22Rv1 (cell line): ENCODE data around the gene MYLK.

ENCODE experiments used
- H3K27ac ChIP-seq: fragments of 450-650 bp; 2 replicates; pipeline ENCODE4 v1.5.1; 2017
- CTCF ChIP-seq: fragments of 450-650 bp; IDR thresholded peaks from 2 replicates; pipeline ENCODE4 v1.5.1; 2017; ENCODE audit warnings: mild to moderate bottlenecking
- ZFX ChIP-seq: fragments of 450-650 bp; IDR thresholded peaks from 2 replicates; pipeline ENCODE4 v1.6.1; 2017; ENCODE audit warnings: antibody characterized with exemption, borderline replicate concordance

Gene MYLK

GRCh38 chr3:123733805-123734526 is 150.2 kb downstream of the MYLK start:
- TF ChIP-seq ZFX (no peak), CTCF (no peak)
- H3K27ac ChIP-seq = no peak overlapping the region

- no peak for TF ChIP-seq CTCF
- H3K27ac ChIP-seq = no peak overlapping the region
These were observed 150.8 kb downstream of the MYLK start for GRCh38 chr3:123733341-123733740.

DNA sequence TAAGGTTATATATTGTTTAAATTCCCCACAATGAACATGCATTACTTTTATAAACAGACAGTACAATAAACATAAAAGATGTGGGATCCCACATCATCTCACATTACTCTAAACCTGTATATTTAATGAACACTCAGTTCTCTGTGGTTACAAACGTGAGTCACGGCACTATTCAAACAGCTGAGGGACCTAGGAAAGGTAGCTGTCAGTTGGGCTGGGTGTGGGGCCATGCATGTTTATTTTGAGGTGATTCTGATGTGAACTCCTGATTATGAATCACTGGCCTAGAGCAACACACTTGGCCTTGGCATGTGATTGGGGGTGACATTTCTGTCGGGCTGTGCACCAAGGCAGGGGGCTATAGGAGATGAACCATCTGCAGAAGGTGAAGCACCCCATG is 151.7 kb downstream of the MYLK start:
- H3K27ac ChIP-seq = no peak overlapping the region
- no peak for TF ChIP-seq CTCF
- TF ChIP-seq ZFX = no peak

DNA sequence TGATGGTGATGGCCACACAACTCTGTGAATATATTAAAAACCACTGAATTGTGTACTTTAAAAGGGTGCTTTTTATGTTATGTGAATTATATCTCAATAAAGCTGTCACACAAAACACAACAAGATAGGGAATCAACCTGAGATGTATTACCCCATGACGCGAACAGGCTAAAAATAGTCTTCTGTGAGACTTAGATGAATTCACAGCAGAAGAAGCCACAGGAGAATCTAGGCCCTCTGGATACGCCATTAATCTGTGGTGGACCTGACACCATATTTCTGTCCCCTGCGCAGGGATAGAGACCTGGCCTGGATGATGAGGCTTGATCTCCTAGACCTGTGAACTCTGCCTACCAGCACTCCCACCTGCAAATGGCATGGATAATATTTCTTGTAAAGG is 153.3 kb downstream of the MYLK start:
- H3K27ac ChIP-seq = no peak overlapping the region
- TF ChIP-seq ZFX (no peak), CTCF (no peak)

GRCh38 chr3:123728991-123729390 is 155.1 kb downstream of the MYLK start:
- no peak overlapping the region for H3K27ac ChIP-seq
- TF ChIP-seq CTCF (no peak), ZFX (no peak)

DNA sequence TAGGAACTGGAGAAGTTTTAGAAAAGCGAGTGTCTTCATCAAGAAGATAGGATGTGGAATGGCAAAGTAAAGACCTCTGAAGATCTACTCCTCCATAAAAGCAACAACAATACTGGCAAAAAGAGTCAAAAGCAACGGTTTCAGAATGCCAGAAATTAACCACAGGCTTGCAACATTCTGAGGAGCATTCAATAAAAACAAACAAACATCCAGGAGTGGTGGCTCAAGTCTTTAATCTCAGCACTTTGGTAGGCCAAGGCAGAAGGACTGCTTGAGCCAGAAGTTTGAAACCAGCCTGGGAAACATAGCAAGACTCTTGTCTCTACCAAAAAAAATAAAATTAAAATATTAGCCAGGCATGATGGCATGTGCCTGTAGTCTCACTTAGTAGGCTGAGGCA is 156.1 kb downstream of the MYLK start:
- TF ChIP-seq CTCF = no peak
- TF ChIP-seq ZFX = no peak
- H3K27ac ChIP-seq = no peak overlapping the region

DNA sequence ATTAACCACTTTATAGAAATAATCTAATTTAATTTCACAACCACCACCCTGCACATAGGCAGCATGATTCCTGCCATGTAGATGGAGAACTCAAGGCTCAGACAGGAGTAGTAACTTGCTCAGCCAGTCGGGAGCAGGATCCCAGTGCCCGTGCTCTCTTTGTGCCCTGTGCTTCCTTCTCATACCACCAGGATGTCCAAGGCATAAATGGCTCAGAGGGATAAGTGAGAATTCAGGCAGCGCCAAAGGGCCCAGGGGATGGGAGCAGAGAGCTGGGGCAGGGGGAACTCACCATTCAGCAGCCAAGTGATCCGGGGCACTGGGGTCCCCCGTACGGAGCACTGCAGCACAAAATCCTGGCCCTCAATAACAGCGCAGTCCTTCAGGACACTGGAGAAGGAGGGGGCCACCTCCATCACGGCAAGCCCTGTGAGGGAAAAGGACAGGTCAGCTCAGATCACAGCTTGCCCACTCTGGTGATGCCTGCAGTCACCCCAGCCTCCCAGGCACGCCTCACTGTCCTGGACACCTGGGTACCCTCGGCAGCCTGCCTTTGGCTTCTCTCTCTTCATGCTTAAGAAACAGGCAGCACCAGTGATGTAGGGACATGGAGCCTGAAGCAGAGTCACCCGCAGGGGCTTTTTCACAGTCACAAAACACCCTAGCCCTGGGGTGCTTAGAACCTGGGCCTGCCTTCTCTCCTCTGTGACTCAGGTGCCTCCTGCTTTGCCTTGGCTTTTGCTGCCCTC is 158.3 kb downstream of the MYLK start:
- H3K27ac ChIP-seq = no peak overlapping the region
- no peak for TF ChIP-seq CTCF
- TF ChIP-seq ZFX = no peak
